ENCODE data around the gene DENND1A. TPM values are rescaled to one million over a fixed set of nuclear protein-coding genes. Genes with fewer than 3 reads are reported as not detected.

Gene DENND1A
- total RNA-seq, 1 donor from 2014 or later, result 16.3 TPM

DNA sequence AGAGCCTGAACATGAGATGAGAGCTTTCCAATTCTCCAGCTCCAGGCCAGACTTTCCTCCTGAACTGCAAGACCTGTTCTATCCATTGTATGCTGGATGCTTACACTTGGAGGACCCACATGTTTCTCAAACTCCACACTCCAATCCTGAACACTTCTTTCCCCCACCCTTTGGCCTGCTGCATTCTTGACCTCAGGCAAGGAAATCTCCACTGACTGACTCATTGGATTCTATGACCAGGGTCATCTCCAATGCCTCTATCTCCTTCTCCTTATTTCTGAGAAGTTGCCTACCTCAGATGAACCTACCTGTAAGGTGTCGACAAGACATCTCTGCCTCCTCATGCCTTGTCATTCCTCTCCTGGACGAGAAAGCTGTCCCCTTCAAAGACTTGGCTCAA lies 420.3 kb downstream of the DENND1A start:
- DNase-seq (ENCODE audit: low read depth), result no peak

DNA sequence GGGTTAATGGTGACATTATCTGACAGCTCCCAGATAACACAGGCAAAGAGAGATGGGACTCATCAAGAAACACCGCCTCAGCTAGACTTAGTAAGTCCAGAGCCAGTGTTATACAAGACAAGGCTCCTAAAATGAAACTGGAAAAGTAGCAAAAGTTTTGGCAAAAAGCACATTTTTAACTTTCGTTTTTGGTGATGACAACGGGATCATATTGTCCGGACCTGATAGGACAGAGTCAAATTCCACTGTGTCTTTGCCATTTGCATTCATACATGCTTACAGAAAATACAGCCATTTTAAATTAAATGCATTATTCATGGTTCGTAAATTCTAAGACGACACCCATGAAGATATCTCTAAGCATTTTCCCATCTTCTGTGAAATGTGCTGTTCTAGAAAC lies 421.9 kb downstream of the DENND1A start:
- DNase-seq (ENCODE audit: low read depth), result no peak

DNA sequence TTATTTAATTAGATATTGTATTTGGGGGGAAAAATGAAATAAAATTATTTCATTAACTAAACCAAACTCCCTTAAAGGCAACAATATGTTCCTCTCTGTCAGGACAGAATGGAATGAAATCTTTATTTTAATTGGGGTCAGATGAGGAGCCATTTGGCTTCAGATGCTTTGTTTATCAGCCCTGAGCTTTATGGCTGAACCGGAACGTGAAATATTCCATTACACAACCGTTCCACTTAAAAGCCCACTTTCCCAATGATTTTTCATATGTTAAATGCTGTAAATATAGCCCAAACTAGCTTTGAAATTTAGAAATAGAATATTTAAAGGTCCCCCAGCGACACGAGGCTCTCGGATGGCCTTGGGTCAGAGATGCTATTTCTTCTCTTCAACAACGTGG lies 424.4 kb downstream of the DENND1A start:
- no peak for DNase-seq (ENCODE audit: low read depth)

DNA sequence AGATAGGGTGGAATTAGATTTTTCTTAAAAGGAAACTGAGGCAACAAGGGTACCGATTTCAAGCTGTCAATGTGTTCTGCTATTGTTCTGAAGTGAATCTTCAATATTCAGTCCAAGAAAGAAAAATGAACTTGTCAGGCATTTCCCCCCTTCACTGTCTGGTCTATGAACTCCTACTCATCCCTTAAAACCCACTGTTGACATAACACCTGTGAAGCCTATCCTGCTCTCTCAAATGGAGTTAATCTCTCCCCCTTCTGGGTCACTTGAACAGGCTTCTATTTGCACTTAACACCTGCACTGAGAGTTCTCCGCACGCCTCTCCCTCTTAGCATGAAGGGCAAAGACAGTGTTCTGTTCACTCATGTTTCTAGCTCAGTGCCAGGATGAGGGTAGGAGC lies 429.6 kb downstream of the DENND1A start:
- no peak for DNase-seq (ENCODE audit: low read depth)

DNA sequence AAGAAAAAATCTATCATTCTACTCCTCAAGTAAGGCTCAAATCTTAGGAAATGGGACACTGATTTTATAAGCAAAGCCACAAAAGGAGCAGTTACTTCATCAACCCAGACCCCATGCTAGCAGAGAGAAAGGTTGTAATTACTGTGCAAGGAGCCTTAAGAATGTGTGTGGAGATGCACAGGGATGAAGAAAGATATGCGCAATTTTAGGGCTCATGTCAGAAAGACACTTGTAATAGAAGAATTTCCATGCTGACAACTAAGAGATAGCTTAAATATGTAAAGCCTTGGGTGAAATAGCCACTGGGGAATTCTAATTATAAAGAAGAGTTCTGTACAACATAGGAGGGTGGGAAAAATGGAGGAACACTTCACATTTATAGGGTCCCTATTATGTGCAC lies 432.1 kb downstream of the DENND1A start:
- no peak for DNase-seq (ENCODE audit: low read depth)

DNA sequence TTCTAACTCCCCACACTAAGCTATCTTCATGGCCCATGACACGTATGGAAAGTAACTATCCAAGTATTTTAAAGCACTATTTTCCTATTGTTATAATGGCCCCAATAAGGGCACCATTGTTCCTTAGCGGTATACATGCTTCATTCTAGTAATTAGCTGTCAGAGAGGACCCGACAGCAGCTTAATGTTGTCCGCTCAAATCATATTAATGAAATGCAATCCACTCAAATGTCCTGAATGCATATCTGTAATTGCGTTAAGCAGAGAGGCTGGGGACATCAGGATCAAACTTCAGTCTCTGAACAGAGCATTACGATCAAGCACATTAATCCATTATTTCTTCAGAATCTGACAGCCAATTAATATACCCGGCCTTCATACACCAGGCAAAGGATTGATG lies 434.2 kb downstream of the DENND1A start:
- DNase-seq (ENCODE audit: low read depth), result no peak

DNA sequence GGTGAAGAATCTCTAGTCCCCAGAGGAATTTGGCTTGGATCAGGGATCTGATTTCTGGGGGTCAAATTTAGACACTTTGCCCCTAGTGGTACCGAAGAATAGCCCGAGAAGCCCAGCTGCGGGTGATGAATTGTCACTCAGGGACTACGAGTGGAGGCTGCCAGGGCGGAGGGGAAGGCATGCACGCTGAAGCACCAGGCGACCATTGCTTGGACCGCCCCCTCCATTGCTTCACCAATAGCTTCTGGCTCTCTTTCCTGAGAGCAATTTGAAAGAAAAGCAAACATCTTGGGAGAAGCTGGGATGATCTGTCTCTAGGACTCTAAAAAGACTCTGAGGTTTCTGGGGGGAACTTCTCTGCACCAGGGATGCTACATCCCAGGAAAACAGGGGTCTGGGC lies 436.3 kb downstream of the DENND1A start:
- DNase-seq (ENCODE audit: low read depth), result no peak

DNA sequence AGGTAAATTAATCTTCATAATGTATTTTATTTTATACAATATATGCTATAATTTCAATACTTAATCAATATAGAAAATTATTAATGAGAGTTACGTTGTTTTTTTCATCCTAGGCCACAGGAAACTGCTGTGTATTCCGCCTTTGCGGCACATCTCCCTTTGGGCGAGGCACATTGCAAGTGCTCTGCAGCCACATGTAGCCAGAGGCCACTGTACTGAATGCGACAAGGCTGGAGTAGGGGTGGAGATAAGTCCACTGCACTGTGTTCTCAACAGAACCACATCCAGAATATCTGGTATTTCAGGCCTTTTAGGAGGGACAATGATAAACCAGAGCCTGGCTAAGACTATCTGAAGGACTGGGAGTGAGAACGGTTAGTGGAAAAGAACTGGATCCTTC lies 439.2 kb downstream of the DENND1A start:
- DNase-seq (ENCODE audit: low read depth), result no peak

DNA sequence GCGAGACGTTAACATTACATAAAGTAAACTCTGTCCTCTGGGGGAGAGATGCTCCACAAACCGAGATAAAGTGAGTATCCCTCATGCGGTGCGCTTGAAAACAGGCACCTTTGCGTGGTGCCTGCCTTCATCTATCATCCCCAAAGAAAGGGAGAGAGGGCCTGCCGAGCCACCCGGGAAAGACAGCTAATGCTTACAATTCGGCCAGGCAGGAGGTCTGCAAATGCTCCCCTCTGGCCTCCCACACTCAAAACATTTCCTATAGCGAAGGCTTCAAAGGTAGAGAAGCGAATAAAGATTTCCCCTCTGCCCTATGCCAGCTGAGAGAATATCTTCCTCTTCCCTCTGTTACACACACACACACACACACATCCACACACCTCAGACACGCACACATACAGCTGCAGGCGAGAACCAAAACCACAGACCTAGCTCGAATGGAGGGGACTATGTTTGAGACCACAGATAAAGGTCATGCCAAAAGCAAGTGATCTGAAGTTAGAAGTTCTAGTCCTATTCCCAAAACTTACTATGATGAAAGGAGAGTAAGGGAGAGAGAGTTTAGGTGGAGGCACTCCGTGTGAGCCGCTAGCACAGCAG lies 441.1 kb downstream of the DENND1A start:
- no peak for DNase-seq (ENCODE audit: low read depth)

DNA sequence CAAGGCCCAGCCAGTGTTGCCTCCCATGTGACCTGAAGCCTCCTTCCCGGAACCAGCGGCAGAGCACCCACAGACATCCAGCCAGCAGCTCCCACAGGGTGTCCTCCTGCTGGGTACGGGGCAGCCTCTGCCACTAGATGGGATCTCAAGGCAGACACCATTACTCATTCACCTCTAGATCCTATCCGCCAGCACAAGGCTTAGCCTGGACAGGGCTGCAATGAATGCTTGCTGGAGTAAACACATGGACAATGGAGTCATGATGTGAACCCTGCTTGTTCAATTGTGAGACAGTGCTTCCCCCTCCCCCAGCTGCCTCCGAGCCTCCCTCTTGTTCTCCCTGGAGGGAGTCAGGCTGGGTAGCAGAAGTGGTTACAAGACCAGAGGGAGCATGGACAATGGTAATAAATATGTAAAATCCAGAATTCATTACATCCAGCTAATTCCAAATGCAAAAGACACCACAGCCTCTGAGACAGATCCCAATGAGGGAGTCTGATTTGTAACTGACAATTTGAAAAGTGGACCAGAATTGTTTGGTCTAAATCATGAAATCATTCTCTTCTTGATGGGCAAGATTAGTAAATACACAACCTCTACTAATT lies 441.9 kb downstream of the DENND1A start:
- no peak for DNase-seq (ENCODE audit: low read depth)

DNA sequence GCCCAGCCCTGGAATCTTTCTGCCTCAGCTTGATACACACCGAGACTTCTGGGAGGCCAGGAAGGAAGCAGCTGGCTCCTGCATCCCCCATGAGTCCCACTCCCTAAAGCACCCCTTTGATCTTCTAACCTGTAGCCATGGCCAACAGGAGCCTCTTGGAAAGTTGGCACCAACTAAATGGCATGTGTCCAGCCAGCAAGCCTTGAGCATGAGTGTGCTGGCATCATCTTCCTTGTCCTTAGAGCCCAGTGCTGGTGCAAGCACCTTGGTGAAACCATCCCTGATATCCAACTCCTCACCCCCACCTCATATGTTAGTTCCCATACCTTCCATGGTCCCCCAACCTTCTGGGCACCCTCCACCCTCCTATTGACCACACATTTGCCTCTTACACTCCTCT lies 443.5 kb downstream of the DENND1A start:
- no peak for DNase-seq (ENCODE audit: low read depth)

DNA sequence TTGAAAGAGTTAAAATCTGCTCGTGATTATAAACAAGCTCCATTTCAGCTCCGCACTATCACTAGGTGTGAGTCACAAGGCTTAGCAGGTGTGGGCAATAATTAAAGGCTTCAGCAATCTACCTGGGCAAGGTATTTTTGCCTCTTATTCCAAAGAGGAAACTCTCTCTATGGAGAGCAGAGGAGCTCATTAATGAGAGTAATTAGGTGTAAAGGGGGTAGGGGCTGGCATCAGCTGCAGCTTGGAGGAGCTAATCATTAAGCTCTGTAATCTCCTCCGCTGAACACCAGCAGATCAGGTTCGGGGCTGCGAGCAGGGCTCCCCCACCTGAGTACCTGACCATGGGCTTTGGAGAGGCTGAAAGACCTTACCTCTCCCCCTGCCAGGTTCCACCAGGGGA lies 444.7 kb downstream of the DENND1A start:
- DNase-seq (ENCODE audit: low read depth), result no peak

DNA sequence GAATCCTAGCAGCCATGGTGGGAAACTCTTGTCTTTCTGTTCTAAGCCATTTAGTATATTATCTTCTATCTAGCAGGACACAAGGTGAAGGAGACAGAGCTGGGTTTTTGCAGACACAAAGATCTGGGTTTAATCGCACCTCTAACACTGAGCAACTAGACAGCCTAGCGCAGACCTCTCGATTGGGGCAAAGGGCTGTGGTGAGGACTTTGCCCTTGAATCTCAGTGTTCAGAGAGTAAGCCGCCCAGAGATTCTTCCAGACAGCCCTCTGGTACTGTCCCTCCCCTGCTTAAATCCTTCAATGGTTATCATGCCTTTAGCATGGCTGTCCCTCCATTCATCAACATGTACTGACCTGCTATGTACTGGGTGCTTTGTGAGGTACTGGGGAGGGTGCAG lies 445.8 kb downstream of the DENND1A start:
- no peak for DNase-seq (ENCODE audit: low read depth)

DNA sequence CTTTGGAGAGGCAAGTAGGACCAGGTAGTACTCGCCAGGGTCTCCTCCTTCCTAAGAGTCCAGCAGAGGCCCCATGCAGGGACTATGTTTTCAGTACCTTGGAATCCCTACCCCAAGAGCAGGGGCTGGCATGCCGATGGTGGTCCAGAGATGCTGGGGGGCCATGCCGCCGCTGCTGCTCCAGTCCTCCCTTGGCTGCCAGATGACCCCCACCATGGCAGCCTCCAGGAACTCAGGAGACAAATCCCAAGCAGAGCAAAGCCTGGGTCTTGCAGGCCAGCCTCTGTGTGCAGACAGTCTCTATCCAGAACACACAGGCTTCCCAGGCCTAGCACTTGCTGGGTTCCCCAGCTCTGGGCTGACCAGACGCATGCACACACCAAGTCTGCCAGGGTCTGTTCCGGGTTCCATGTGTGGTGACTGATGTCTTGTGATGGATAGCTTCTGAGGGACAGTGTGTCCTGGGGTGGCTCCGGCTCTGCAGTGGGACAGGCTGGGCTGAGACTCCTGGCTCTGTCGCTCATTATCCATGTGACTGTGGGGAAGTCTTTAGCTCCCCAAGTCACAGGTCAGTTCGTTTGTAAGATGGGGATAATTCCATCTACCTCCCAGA lies 446.6 kb downstream of the DENND1A start:
- no peak for DNase-seq (ENCODE audit: low read depth)

DNA sequence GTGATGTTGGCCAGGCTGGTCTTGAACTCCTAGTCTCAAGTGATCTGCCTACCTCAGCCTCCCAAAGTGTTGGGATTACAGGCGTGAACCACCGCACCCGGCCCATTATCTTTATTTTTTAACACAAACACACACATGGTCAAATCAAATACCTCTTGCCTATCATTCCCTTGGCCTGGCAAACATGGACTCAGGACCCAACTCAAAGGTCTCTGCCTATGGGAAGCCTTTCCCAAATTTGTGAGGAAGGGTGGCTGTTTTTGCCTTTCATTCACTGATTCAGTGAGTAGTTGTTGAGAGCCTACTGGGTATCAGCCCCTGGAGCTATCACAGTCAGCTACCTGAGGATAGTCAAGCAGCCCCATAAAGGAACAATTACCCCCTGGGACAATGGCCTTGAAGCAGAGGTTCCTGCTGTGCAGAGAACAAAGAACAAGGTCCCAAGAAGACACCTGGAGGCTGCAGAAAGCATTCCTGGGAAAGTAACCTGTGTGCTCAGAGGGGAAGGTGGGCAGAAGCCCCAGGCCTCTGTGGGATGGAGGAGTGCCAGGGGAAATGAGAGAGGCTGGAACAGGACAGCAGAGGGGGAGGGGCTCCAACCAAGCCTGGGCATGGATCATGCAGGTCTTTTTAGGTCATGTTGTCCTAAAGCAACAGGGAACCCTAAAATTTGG lies 447.5 kb downstream of the DENND1A start:
- no peak for DNase-seq (ENCODE audit: low read depth)

DNA sequence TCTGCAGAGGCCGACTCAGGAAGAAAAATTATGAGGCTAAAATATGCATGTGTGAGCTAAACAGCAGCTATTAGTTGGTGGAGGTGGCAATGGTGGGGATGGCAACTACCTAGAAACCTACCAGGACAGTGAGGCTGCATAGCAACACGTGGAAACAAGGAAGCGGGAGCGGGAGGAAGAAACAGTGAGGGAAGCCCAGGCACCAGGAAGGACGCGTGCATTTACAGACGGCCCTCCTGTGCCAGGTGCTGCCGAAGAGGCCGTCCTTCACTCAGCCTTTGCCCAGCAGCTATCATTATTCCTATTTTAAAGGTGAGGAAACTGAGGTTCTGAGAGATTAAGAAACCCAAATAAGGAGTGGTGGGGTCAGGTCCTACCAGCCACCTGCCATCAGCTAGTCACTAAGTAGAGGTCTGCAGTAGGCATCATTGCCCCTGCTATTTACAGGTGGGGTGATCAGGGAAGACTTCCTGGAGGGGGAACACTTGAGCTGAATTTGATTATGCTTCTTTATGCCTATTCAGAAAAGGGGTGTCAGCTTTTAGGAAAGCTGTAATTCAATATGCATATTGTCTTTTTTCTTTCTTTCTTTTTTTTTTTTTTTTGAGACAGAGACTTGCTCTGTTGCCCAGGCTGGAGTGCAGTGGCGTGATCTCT lies 448.6 kb downstream of the DENND1A start:
- DNase-seq (ENCODE audit: low read depth), result no peak

DNA sequence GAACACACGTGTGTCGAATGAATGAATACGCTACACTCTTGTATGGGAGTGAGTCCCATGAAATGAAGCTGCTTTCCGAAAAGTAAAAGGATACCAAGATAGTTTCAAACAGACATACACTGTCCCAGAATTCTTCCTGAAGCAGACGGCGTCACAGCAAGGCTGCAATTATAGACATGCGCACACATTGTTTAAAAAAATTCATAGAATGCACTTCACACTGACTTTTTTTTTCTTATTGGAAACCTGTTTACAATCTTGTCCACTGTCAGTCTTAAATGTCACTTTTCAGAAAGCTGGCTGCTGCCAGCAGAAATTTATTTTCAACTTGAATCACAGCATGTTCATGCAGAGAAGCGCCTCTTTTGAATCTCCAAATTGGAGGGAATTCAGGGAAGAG lies 449.1 kb downstream of the DENND1A start:
- no peak for DNase-seq (ENCODE audit: low read depth)

DNA sequence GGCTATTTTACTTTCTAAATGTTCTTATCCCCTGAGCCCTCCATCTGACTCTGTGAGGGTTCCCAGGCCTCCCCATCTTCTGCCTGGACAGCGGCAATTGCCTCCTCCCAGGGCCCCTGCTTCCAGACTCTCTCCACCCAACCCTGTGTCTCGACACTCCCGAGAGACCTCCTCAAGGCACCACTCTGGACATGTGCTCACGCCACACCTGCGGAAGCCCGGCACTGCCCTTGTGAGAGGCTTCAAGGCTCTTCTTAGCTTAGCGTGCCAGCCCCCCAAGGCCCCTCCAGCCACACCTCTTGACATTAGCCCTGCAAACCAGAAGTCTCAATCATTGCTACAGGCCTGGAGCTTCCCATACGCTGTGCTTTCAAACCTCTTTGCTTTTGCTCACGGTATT lies 449.8 kb downstream of the DENND1A start:
- no peak for DNase-seq (ENCODE audit: low read depth)

DNA sequence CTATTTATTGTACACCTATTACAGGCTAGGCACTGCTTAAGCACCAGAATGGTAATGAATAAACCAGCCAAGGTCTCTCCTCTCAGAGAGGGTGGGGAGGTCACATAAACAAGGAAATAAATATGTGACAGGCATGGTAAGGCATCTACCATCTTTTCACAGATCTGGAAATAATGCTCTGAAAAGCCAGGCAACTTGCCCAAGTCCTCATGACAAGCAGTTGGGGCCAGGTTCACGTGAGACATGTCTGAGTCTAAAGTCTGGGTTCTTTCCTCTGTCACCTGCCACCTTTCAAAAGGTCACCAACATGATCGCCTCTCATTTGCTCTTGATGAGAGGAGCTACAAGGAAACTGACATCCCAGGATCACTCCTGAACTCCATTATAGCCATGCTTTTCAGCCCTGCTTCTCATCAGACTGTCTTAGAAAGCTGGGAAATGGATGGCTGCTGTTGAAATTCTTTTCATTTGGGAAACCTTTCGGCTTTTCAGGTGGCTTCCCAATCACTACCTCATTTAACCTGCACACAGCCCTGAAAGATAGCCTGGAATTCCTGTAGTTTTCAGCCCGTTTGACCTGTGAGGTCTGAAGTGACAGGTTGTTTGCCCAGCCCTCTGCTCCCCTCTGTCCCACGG lies 450.8 kb downstream of the DENND1A start:
- no peak for DNase-seq (ENCODE audit: low read depth)

DNA sequence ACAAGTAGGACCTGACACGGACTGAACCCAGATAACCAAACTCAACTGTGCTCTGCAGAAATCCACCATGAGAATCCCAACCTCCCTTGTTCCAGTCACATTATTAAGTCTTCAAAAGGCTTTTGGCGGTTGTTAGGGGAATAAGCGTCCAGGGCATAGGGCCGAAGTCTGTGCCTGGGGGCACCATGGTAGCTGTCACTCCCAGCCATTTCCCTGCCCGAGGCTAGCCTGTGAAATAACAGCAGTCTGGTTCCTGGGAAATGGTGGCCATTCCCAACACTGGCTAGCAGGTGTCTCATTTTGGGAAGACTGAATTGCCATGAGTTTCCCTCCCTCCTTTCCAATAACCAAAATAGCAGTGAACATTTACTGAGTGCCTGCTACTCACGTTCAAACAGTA lies 451.8 kb downstream of the DENND1A start:
- no peak for DNase-seq (ENCODE audit: low read depth)

DNA sequence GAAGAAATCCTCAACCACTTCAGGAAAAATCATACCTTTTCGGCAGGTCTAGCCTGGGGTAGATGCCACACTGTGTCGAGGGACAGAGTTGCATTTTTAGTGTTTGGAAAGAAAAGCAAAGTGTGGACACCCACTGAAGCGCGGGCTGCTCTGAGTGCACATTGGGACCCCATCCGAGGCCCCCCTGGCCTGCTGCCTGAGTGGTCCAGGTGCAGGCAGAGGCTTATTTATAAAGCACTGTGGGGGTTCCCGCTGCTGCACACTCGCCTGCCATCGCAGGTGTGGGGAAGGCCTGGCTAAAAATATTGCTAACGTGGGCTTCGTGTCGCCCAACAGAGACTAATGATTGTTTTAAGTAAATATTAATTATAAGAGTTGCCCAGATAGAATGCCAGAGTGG lies 454.5 kb downstream of the DENND1A start:
- DNase-seq (ENCODE audit: low read depth), result no peak
